H9 (cell line): ENCODE measurements around the gene TOM1L2. TPM values are rescaled to one million over a fixed set of nuclear protein-coding genes. Genes with fewer than 3 reads are reported as not detected.

Experiments
- DNase-seq: peaks from one replicate; pipeline ENCODE4 v3.0.0-alpha.2; 2017
- H2AFZ ChIP-seq: one replicate; pipeline ENCODE4 v1.6.1; 2013; ENCODE audit warnings: mild to moderate bottlenecking, low read length, control low read depth, moderate library complexity
- H2AK5ac ChIP-seq: 2 replicates; pipeline ENCODE4 v1.6.1; 2013; ENCODE audit warnings: low read length, control low read depth, mixed read lengths; ENCODE audit not compliant: insufficient read length
- H2BK120ac ChIP-seq: one replicate; pipeline ENCODE4 v1.6.1; 2013; ENCODE audit warnings: low read depth, mild to moderate bottlenecking, low read length, control low read depth, inconsistent platforms; ENCODE audit not compliant: poor library complexity, severe bottlenecking
- H2BK12ac ChIP-seq: 2 replicates; pipeline ENCODE4 v1.6.1; 2013; ENCODE audit warnings: low read length, control low read depth, mixed read lengths, low read depth; ENCODE audit not compliant: insufficient read length
- H2BK15ac ChIP-seq: 2 replicates; pipeline ENCODE4 v1.6.1; 2013; ENCODE audit warnings: low read depth, low read length, control low read depth
- H2BK20ac ChIP-seq: one replicate; pipeline ENCODE4 v1.6.1; 2013; ENCODE audit warnings: low read depth, mild to moderate bottlenecking, low read length, control low read depth, inconsistent platforms; ENCODE audit not compliant: poor library complexity, severe bottlenecking
- H2BK5ac ChIP-seq: 2 replicates; pipeline ENCODE4 v1.6.1; 2013; ENCODE audit warnings: low read length, control low read depth, mixed read lengths; ENCODE audit not compliant: insufficient read length
- H3K14ac ChIP-seq: 2 replicates; pipeline ENCODE4 v1.6.1; 2013; ENCODE audit warnings: low read length, control low read depth; ENCODE audit not compliant: insufficient read depth
- H3K18ac ChIP-seq: 2 replicates; pipeline ENCODE4 v1.6.1; 2013; ENCODE audit warnings: low read depth, mild to moderate bottlenecking, mixed read lengths, low read length, control low read depth; ENCODE audit not compliant: insufficient read length
- H3K23ac ChIP-seq: 2 replicates; pipeline ENCODE4 v1.6.1; 2013; ENCODE audit warnings: low read length, control low read depth, mixed read lengths, low read depth; ENCODE audit not compliant: insufficient read length
- H3K23me2 ChIP-seq: 2 replicates; pipeline ENCODE4 v1.6.1; 2013; ENCODE audit warnings: low read depth, mild to moderate bottlenecking, mixed read lengths, low read length, control low read depth; ENCODE audit not compliant: insufficient read length, poor library complexity, severe bottlenecking
- H3K27ac ChIP-seq: 2 replicates; pipeline ENCODE4 v1.5.1; 2013; ENCODE audit warnings: low read length, control low read depth, mixed read lengths, low read depth; ENCODE audit not compliant: insufficient read length
- H3K27me3 ChIP-seq: 2 replicates; pipeline ENCODE4 v1.6.1; 2013; ENCODE audit warnings: low read length, control low read depth, inconsistent platforms; ENCODE audit not compliant: insufficient read depth
- H3K4ac ChIP-seq: 2 replicates; pipeline ENCODE4 v1.6.1; 2013; ENCODE audit warnings: low read depth, mild to moderate bottlenecking, control low read depth, inconsistent platforms, low read length, moderate library complexity
- H3K4me1 ChIP-seq: 2 replicates; pipeline ENCODE4 v1.6.1; 2013; ENCODE audit warnings: low read length, control low read depth, inconsistent platforms; ENCODE audit not compliant: insufficient read depth
- H3K4me2 ChIP-seq: 2 replicates; pipeline ENCODE4 v1.6.1; 2013; ENCODE audit warnings: low read length, control low read depth, mixed read lengths; ENCODE audit not compliant: insufficient read length, insufficient read depth
- H3K56ac ChIP-seq: 2 replicates; pipeline ENCODE4 v1.6.1; 2013; ENCODE audit warnings: low read depth, mild to moderate bottlenecking, mixed read lengths, low read length, control low read depth; ENCODE audit not compliant: insufficient read length
- H3K79me1 ChIP-seq: 2 replicates; pipeline ENCODE4 v1.6.1; 2013; ENCODE audit warnings: low read depth, mild to moderate bottlenecking, moderate library complexity, low read length, control low read depth, inconsistent platforms; ENCODE audit not compliant: insufficient read depth, poor library complexity, severe bottlenecking
- H3K79me2 ChIP-seq: 2 replicates; pipeline ENCODE4 v1.6.1; 2013; ENCODE audit warnings: low read length, control low read depth, inconsistent platforms; ENCODE audit not compliant: insufficient read depth
- H3K9ac ChIP-seq: 2 replicates; pipeline ENCODE4 v1.6.1; 2013; ENCODE audit warnings: low read length, control low read depth, mixed read lengths; ENCODE audit not compliant: insufficient read length; ENCODE audit errors: extremely low read depth
- H3K9me3 ChIP-seq: one replicate; pipeline ENCODE4 v1.6.1; 2013; ENCODE audit warnings: low read depth, low read length, inconsistent platforms; ENCODE audit not compliant: control insufficient read depth
- H3T11ph ChIP-seq: one replicate; pipeline ENCODE4 v1.6.1; 2013; ENCODE audit warnings: mild to moderate bottlenecking, low read length, control low read depth, inconsistent platforms
- H4K20me1 ChIP-seq: one replicate; pipeline ENCODE4 v1.6.1; 2013; ENCODE audit not compliant: control insufficient read depth, insufficient read length, insufficient read depth
- H4K5ac ChIP-seq: 2 replicates; pipeline ENCODE4 v1.6.1; 2013; ENCODE audit warnings: low read depth, mild to moderate bottlenecking, mixed read lengths, low read length, control low read depth; ENCODE audit not compliant: insufficient read length
- H4K8ac ChIP-seq: replicated peaks from 2 replicates; pipeline ENCODE4 v1.6.1; 2013; ENCODE audit warnings: low read length, control low read depth, mixed read lengths, low read depth; ENCODE audit not compliant: insufficient read length
- H4K91ac ChIP-seq: 2 replicates; pipeline ENCODE4 v1.6.1; 2013; ENCODE audit warnings: low read depth, mild to moderate bottlenecking, moderate library complexity, mixed read lengths, low read length, control low read depth; ENCODE audit not compliant: insufficient read length
- H3K27ac Mint-ChIP-seq, 3 experiments: 2 replicates in 2 of 3; 3 replicates in 1 of 3; pipeline ENCODE4 v1.8.0; 2020 to 2021; ENCODE audit warnings: mixed read lengths in 3 of 3, mild to moderate bottlenecking in 1 of 3, moderate library complexity in 1 of 3
- H3K27me3 Mint-ChIP-seq: 2 replicates; pipeline ENCODE4 v1.8.0; 2021; ENCODE audit warnings: low read depth, mild to moderate bottlenecking, moderate library complexity, mixed read lengths
- H3K36me3 Mint-ChIP-seq, 3 experiments: 2 replicates in 2 of 3; 3 replicates in 1 of 3; pipeline ENCODE4 v1.8.0; 2020 to 2021; ENCODE audit warnings: low read depth in 3 of 3, mixed read lengths in 3 of 3; ENCODE audit not compliant: insufficient read depth in 1 of 3
- H3K4me1 Mint-ChIP-seq, 2 experiments: 2 replicates each; pipeline ENCODE4 v1.8.0; 2020; ENCODE audit warnings: mixed read lengths in 2 of 2
- H3K4me3 Mint-ChIP-seq, 2 experiments: 2 replicates in 1 of 2; 3 replicates in 1 of 2; pipeline ENCODE4 v1.8.0; 2020 to 2021; ENCODE audit warnings: mild to moderate bottlenecking in 2 of 2, mixed read lengths in 2 of 2, moderate library complexity in 1 of 2
- H3K9me3 Mint-ChIP-seq, 2 experiments: 2 replicates in 1 of 2; 3 replicates in 1 of 2; pipeline ENCODE4 v1.8.0; 2020; ENCODE audit warnings: mild to moderate bottlenecking in 2 of 2, mixed read lengths in 2 of 2, moderate library complexity in 1 of 2
- CTCF ChIP-seq: fragments of 200-600 bp; sonication (generic); conservative IDR thresholded peaks from 3 replicates; pipeline ENCODE4 v1.8.0; 2021; ENCODE audit warnings: antibody characterized with exemption, mild to moderate bottlenecking
- WGBS: extraction: QIAGEN DNeasy Blood & Tissue Kit; methylation state at CpG from one replicate; pipeline ENCODE4 v1.1.7; 2013; ENCODE audit warnings: missing lambda C conversion rate, low lambda C conversion rate, mixed read lengths; ENCODE audit not compliant: insufficient read length; ENCODE audit errors: extremely low coverage; 5-methylcytosine and 5-hydroxymethylcytosine counted together
- total RNA-seq: library from RNA; stranded (reverse); gene quantifications from 2 replicates; pipeline ENCODE4 v1.2.1, GENCODE V29; 2021

Gene TOM1L2
- total RNA-seq, 1 experiment from 2014 or later, result 4.6 TPM

GRCh38 chr17:17899486-17899885 is 72.7 kb downstream of the TOM1L2 start:
- H3K36me3 Mint-ChIP-seq, result no peaks in the 10 kb centered on the region
- no peaks in the 10 kb centered on the region for H3K9me3 Mint-ChIP-seq
- DNase-seq, result no peak

More at GRCh38 chr17:17899486-17899885, 72.7 kb downstream of the TOM1L2 start:
- TF ChIP-seq CTCF, result no peak
- Mint-ChIP-seq H3K4me3 (no peak overlapping the region), H3K4me1 (peaks cover 3 to 12% of the 10 kb centered on the region in 2 experiments; a peak in 3 of 4 replicates), H3K27ac (no peak overlapping the region), H3K27me3 (no peaks in the 10 kb centered on the region)
- no peak overlapping the region for H2BK15ac ChIP-seq
- no peak overlapping the region for H2BK20ac ChIP-seq
- no peak overlapping the region for H2AFZ ChIP-seq
- no peak overlapping the region for H3T11ph ChIP-seq
- no peak overlapping the region for H4K91ac ChIP-seq
- no peaks in the 10 kb centered on the region for H3K79me2 ChIP-seq
- no peaks in the 10 kb centered on the region for H3K79me1 ChIP-seq
- H3K4ac ChIP-seq, result no peak overlapping the region
- H3K56ac ChIP-seq, result no peak overlapping the region
- no peak overlapping the region for H2BK12ac ChIP-seq
- no peak overlapping the region for H3K23ac ChIP-seq
- no peak overlapping the region for H4K5ac ChIP-seq
- H3K4me1 ChIP-seq, result no peaks in the 10 kb centered on the region; the same call in 1 of the 2 replicates
- no peak overlapping the region for H2BK120ac ChIP-seq
- no peak overlapping the region for H3K18ac ChIP-seq
- no peak overlapping the region for H4K8ac ChIP-seq
- no peaks in the 10 kb centered on the region for H3K23me2 ChIP-seq
- H3K9ac ChIP-seq, result no peak overlapping the region
- H3K27me3 ChIP-seq, result no peaks in the 10 kb centered on the region
- no peak overlapping the region for H3K4me2 ChIP-seq
- H2BK5ac ChIP-seq, result no peak overlapping the region
- no peak overlapping the region for H2AK5ac ChIP-seq
- whole genome bisulfite sequencing, result no CpG with 5 or more reads among the region's 3 CpGs
- no peaks in the 10 kb centered on the region for H3K9me3 ChIP-seq
- no peak overlapping the region for H3K14ac ChIP-seq
- H4K20me1 ChIP-seq, result no peaks in the 10 kb centered on the region
- no peak overlapping the region for H3K27ac ChIP-seq
